Astrocyte (in vitro differentiated cells and primary cell): Measurements from ENCODE around the gene ACOT6. TPM values are rescaled to one million over a fixed set of nuclear protein-coding genes. Genes with fewer than 3 reads are reported as not detected.
A peak's percentile ranks its signal among the peaks of the same experiment; 100 is the strongest.

Source experiments
- DNase-seq: peaks from one replicate; pipeline ENCODE4 v3.0.0-alpha.2; 2010; ENCODE audit warnings: low read depth
- FAIRE-seq: peaks from 2 replicates; lab custom pipeline; 2011; peaks lifted over from hg19 to GRCh38; lab: Jason Lieb, UNC
- H2AFZ ChIP-seq: 2 replicates; pipeline ENCODE4 v1.6.0; 2012; ENCODE audit warnings: low read depth, low read length, inconsistent platforms
- H3K27ac ChIP-seq: 2 replicates; pipeline ENCODE4 v1.5.1; 2011; ENCODE audit warnings: low read depth, low read length, inconsistent platforms
- H3K27me3 ChIP-seq: 2 replicates; pipeline ENCODE4 v1.6.0; 2011; ENCODE audit warnings: low read length, inconsistent platforms; ENCODE audit not compliant: insufficient read depth
- H3K36me3 ChIP-seq: 2 replicates; pipeline ENCODE4 v1.5.1; 2011; ENCODE audit warnings: low read length, inconsistent platforms; ENCODE audit not compliant: insufficient read depth
- H3K4me1 ChIP-seq: 2 replicates; pipeline ENCODE4 v1.5.1; 2011; ENCODE audit warnings: low read length, inconsistent platforms; ENCODE audit not compliant: insufficient read depth
- H3K4me2 ChIP-seq: 2 replicates; pipeline ENCODE4 v1.6.0; 2012; ENCODE audit warnings: low read length, inconsistent platforms
- H3K4me3 ChIP-seq: 2 replicates; pipeline ENCODE4 v1.5.1; 2011; ENCODE audit warnings: low read depth, mild to moderate bottlenecking, low read length, inconsistent platforms; ENCODE audit not compliant: insufficient read depth
- H3K79me2 ChIP-seq: 2 replicates; pipeline ENCODE4 v1.6.0; 2012; ENCODE audit warnings: mild to moderate bottlenecking, low read length, inconsistent platforms; ENCODE audit not compliant: insufficient read depth
- H3K9ac ChIP-seq: 2 replicates; pipeline ENCODE4 v1.6.0; 2012; ENCODE audit warnings: mild to moderate bottlenecking, low read length, inconsistent platforms
- H3K9me3 ChIP-seq: 2 replicates; pipeline ENCODE4 v1.5.1; 2012; ENCODE audit warnings: low read depth, mild to moderate bottlenecking, low read length, inconsistent platforms; ENCODE audit not compliant: insufficient read depth
- H4K20me1 ChIP-seq: 2 replicates; pipeline ENCODE4 v1.6.0; 2012; ENCODE audit warnings: low read length, inconsistent platforms; ENCODE audit not compliant: insufficient read depth
- H3K27ac Mint-ChIP-seq: one replicate; pipeline ENCODE4 v1.8.0; 2021; ENCODE audit warnings: mild to moderate bottlenecking, mixed read lengths; ENCODE audit not compliant: unreplicated experiment
- H3K27me3 Mint-ChIP-seq: one replicate; pipeline ENCODE4 v1.8.0; 2021; ENCODE audit warnings: low read depth, mixed read lengths; ENCODE audit not compliant: unreplicated experiment
- H3K36me3 Mint-ChIP-seq: one replicate; pipeline ENCODE4 v1.8.0; 2021; ENCODE audit warnings: low read depth, mixed read lengths; ENCODE audit not compliant: unreplicated experiment
- H3K4me1 Mint-ChIP-seq: one replicate; pipeline ENCODE4 v1.8.0; 2021; ENCODE audit warnings: low read depth, mixed read lengths; ENCODE audit not compliant: unreplicated experiment
- H3K4me3 Mint-ChIP-seq: one replicate; pipeline ENCODE4 v1.8.0; 2021; ENCODE audit warnings: mild to moderate bottlenecking, moderate library complexity, mixed read lengths; ENCODE audit not compliant: unreplicated experiment
- H3K9me3 Mint-ChIP-seq: one replicate; pipeline ENCODE4 v1.8.0; 2021; ENCODE audit warnings: mild to moderate bottlenecking, mixed read lengths; ENCODE audit not compliant: unreplicated experiment
- EZH2 ChIP-seq: IDR thresholded peaks from 2 replicates; pipeline ENCODE4 v1.6.1; 2012; ENCODE audit warnings: mild to moderate bottlenecking, low read length, inconsistent platforms; ENCODE audit not compliant: insufficient read depth
- total RNA-seq: library from RNA; stranded (reverse); gene quantifications from 2 replicates; pipeline ENCODE4 v1.2.1, GENCODE V29; 2021
- TF ChIP-seq, protein P1 (sequence below): IDR thresholded peaks from 2 replicates; pipeline ENCODE4 v1.5.1; 2011; ENCODE audit warnings: low read depth, mild to moderate bottlenecking, inconsistent platforms, low read length, moderate library complexity; ENCODE audit not compliant: insufficient read depth

Gene ACOT6
- total RNA-seq, 1 donor from 2014 or later = not detected

DNA sequence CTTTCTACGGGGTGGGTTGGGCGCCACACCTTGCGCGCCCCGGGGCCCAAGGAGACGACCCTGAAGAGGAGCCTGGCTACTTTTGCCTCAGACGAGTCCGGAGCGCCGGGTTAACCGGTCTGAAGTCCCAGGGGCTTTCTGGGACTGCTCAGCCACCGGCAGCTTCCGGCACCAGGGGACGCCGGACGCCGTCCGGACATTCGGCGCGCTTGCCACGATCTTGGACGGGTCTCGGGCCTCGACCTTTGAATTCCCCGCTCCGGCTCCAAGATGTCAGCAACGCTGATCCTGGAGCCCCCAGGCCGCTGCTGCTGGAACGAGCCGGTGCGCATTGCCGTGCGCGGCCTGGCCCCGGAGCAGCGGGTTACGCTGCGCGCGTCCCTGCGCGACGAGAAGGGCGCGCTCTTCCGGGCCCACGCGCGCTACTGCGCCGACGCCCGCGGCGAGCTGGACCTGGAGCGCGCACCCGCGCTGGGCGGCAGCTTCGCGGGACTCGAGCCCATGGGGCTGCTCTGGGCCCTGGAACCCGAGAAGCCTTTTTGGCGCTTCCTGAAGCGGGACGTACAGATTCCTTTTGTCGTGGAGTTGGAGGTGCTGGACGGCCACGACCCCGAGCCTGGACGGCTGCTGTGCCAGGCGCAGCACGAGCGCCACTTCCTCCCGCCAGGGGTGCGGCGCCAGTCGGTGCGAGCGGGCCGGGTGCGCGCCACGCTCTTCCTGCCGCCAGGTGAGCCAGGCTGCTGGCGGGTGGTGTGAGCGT is 20.4 kb upstream of the ACOT6 start, which contains the start of gene ACOT4:
Gene ACOT4, plus strand, starts transcription at position 184 of the 760 bp plus-strand sequence. Its CDS starts 87 bp downstream, at position 271.
- Histone ChIP-seq H3K4me3 (peak within 1 kb of the TSS; percentile 63), H3K4me2 (peak within 1 kb of the TSS; percentile 93), H3K79me2 (no peaks in the 10 kb centered on the region), H3K4me1 (no peaks in the 10 kb centered on the region), H3K27ac (no peak within 1 kb of the TSS), H3K27me3 (peaks cover 3% of the 10 kb centered on the region), H3K36me3 (no peaks in the 10 kb centered on the region), H4K20me1 (no peaks in the 10 kb centered on the region), H3K9me3 (no peaks in the 10 kb centered on the region), H3K9ac (peak within 1 kb of the TSS; percentile 35), H2AFZ (peak within 1 kb of the TSS; percentile 96)
- Mint-ChIP-seq H3K27me3 (peaks cover 33% of the 10 kb centered on the region), H3K27ac (no peak within 1 kb of the TSS), H3K4me1 (no peaks in the 10 kb centered on the region), H3K9me3 (peaks cover 9% of the 10 kb centered on the region), H3K4me3 (no peak within 1 kb of the TSS), H3K36me3 (no peaks in the 10 kb centered on the region)
- FAIRE-seq (no peak), DNase-seq (peak; percentile 38)
- TF ChIP-seq, protein P1, sequence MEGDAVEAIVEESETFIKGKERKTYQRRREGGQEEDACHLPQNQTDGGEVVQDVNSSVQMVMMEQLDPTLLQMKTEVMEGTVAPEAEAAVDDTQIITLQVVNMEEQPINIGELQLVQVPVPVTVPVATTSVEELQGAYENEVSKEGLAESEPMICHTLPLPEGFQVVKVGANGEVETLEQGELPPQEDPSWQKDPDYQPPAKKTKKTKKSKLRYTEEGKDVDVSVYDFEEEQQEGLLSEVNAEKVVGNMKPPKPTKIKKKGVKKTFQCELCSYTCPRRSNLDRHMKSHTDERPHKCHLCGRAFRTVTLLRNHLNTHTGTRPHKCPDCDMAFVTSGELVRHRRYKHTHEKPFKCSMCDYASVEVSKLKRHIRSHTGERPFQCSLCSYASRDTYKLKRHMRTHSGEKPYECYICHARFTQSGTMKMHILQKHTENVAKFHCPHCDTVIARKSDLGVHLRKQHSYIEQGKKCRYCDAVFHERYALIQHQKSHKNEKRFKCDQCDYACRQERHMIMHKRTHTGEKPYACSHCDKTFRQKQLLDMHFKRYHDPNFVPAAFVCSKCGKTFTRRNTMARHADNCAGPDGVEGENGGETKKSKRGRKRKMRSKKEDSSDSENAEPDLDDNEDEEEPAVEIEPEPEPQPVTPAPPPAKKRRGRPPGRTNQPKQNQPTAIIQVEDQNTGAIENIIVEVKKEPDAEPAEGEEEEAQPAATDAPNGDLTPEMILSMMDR = no peak
- TF ChIP-seq EZH2 = no peak

DNA sequence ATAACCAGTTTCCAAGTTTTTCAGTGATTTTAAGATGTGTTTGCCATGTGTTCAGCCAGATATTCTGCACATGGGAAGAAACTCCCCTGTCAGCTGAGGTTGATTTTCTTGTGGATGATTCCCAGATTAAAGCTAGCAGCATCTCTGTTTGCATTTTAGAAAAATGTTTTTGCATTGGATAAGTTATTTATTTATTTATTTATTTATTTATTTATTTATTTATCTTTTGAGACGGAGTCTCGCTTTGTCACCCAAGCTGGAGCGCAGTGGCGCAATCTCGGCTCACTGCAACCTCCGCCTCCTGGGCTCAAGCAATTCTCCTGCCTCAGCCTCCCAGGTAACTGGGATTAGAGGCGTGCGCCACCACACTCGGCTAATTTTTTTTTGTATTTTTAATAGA is 17.8 kb upstream of the ACOT6 start:
- H2AFZ ChIP-seq = no peak overlapping the region
- H3K4me2 ChIP-seq = no peak overlapping the region
- no peaks in the 10 kb centered on the region for H3K4me1 Mint-ChIP-seq
- no peaks in the 10 kb centered on the region for H3K9me3 ChIP-seq
- no peak overlapping the region for H3K4me3 Mint-ChIP-seq
- no peak overlapping the region for H3K27ac Mint-ChIP-seq
- H3K9ac ChIP-seq = no peak overlapping the region
- no peaks in the 10 kb centered on the region for H4K20me1 ChIP-seq
- H3K79me2 ChIP-seq = no peaks in the 10 kb centered on the region
- H3K4me1 ChIP-seq = no peaks in the 10 kb centered on the region
- H3K4me3 ChIP-seq = no peak overlapping the region
- no peaks in the 10 kb centered on the region for H3K36me3 ChIP-seq
- peaks cover 5% of the 10 kb centered on the region for H3K27me3 ChIP-seq
- FAIRE-seq (no peak), DNase-seq (no peak)
- TF ChIP-seq EZH2 = no peak
- TF ChIP-seq, protein P1 = no peak
- H3K9me3 Mint-ChIP-seq = peaks cover 9% of the 10 kb centered on the region
- peaks cover 32% of the 10 kb centered on the region for H3K27me3 Mint-ChIP-seq
- H3K27ac ChIP-seq = no peak overlapping the region
- no peaks in the 10 kb centered on the region for H3K36me3 Mint-ChIP-seq

DNA sequence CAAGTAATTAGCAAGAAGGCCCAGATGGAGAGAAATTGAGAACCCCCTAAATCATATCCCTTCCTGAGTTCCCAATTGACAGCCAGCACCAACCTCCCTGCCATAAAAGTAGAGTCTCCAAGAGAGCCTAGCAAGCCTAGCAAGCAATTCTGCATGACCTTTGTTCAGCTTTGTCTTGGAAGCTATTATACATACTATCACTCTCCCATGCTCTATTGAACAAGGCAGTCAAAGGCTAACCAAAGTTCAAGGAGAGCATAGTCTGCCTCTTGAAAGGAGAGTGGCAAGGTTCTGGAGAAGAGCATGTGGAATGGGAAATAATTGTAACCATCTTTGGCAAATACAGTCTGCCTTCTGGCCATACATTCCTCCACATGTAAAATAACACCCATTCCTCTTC is 12.8 kb upstream of the ACOT6 start:
- H3K9ac ChIP-seq = no peak overlapping the region
- no peaks in the 10 kb centered on the region for H3K9me3 Mint-ChIP-seq
- no peak overlapping the region for H3K27ac ChIP-seq
- H3K4me3 Mint-ChIP-seq = no peak overlapping the region
- peaks cover 18% of the 10 kb centered on the region for H3K27me3 Mint-ChIP-seq
- no peak overlapping the region for H3K4me2 ChIP-seq
- peaks cover 2% of the 10 kb centered on the region for H3K27me3 ChIP-seq
- DNase-seq (no peak), FAIRE-seq (no peak)
- no peak overlapping the region for H3K4me3 ChIP-seq
- no peaks in the 10 kb centered on the region for H3K4me1 Mint-ChIP-seq
- H3K4me1 ChIP-seq = no peaks in the 10 kb centered on the region
- H3K36me3 ChIP-seq = no peaks in the 10 kb centered on the region
- no peaks in the 10 kb centered on the region for H3K36me3 Mint-ChIP-seq
- H3K27ac Mint-ChIP-seq = no peak overlapping the region
- no peaks in the 10 kb centered on the region for H3K79me2 ChIP-seq
- no peak overlapping the region for H2AFZ ChIP-seq
- TF ChIP-seq, protein P1 = no peak
- TF ChIP-seq EZH2 = no peak
- no peaks in the 10 kb centered on the region for H3K9me3 ChIP-seq
- H4K20me1 ChIP-seq = no peaks in the 10 kb centered on the region
